Activated CD4-positive, alpha-beta T cell treated with anti-CD3 and anti-CD28 coated beads, Interleukin-2, Interleukin-4, amounts not matched to agents 100 ng/mL and 50 ng/mL, durations not matched to agents 16 hours and 8 hours (primary cell): ENCODE results near the gene GPR176.

Source experiments
- DNase-seq: peaks from one replicate; pipeline ENCODE4 v3.0.0-alpha.2; 2020; ENCODE audit warnings: low spot score

The GPR176 gene

DNA sequence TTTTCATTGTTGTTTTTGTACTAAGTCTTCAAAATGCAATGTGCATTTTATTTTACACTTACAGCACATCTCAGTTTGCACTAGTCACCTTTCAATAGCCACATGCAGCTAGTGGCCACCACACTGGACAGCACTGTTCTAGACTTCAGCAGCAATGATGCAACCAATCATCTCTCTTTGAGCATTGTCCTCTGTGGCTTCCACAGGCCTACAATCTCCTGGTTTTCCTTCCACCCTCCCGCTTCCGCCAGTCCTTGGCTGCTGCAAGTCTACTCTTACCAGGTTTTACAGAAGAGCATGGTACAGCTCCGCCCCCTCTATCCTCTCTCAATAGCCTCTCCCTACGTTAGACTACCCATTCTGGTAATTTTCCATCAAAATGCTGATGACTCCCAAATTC, 112.3 kb downstream of the GPR176 start:
- DNase-seq: no peak

DNA sequence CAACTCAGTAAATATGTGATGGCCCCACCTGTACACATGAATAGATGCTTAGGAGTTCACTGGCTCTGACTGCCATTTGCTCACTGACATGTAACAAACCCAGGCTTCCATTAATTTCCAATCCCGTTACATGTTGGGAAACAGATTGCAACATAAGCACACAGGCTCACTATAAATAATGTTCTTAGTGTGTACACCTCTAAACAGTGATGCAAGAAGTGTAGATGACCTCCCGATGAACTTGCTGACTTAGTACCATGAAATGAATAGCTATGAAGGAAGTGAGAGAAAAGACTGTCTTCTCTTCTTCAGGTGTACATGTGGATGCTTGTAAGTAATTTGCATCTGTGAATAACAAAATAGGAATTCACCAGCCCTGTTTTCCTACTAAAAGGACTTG, 116.0 kb downstream of the GPR176 start:
- no peak for DNase-seq

DNA sequence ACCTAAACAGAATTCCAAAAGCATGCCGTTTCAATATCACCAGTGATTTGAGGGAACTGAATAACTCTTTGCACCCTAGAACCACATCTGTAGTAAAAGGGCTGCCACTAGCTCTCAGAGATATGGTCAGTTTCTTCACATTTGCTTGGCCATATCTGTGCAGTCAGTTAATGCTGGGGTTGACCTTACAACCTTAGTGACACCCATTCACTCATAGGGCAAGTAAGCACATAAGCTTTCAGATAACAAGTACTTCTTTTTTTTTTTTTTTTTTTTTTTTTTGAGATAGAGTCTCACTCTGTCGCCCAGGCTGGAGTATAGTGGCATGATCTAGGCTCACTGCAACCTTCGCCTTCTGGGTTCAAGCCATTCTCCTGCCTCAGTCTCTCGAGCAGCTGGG, 117.0 kb downstream of the GPR176 start:
- DNase-seq: no peak

GRCh38 chr15:39801641-39802309, 118.3 kb downstream of the GPR176 start:
- peak; percentile 26 for DNase-seq

DNA sequence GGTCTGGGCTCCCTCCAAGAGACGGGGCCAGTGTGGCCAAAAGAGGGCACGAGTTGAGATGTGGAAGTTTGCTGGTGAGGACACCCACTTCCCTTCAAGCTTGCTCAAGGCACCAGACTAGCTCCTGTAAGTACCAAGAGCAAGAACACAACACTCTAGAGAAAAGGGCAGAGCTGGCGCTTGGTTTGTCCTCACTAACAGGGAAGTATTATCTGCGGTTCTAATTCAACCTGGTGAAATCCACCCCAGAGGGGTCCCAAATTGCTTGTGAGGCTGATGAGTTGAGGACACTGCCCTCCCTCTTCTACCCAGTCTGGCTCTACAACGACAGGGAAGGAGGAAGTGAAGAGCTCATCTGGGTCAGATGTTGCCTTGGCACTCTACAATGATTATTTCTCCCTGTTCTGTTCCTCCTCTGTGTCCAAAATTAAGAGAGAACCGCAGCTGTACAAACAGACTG, 120.5 kb downstream of the GPR176 start:
- no peak for DNase-seq

DNA sequence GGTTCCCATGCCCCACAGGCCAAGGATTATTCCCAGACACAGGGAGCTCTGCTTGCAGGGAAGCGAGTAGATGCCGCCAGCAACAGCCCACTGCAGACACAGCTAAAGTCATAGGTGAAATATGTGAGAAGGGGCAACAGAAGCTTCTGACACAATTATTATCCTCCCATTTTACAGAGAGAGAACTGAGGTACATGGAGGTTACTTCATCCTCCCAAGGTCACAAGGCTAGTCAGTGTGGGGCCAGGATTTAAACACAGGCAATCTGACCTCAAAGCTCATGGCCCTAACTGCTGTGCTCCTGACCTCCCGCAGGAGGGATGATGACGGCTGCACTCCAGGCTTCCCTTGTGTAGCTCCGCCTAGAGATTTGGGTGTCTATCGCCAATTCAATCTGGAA, 121.7 kb downstream of the GPR176 start:
- DNase-seq: no peak

DNA sequence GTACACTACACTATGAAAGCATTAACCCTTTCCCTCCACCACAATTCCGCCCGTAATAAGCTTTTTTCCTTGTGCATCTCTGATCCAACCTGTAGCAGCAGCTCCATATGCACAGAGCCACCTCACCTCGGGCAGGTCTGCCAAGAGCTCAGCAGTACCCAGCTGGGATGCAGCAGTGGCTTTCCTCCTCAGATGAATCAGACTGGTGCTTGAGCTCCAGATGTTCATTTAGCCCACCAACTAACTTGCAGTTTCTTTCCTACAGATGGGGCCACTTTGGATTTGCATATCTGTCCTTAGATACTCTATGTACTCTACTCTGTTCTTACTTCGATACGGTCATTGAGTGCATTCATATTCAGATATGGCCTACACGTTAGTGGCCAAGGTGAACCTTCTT, 122.7 kb downstream of the GPR176 start:
- no peak for DNase-seq

- DNase-seq: no peak
These were observed 123.5 kb downstream of the GPR176 start for GRCh38 chr15:39796601-39797000.

DNA sequence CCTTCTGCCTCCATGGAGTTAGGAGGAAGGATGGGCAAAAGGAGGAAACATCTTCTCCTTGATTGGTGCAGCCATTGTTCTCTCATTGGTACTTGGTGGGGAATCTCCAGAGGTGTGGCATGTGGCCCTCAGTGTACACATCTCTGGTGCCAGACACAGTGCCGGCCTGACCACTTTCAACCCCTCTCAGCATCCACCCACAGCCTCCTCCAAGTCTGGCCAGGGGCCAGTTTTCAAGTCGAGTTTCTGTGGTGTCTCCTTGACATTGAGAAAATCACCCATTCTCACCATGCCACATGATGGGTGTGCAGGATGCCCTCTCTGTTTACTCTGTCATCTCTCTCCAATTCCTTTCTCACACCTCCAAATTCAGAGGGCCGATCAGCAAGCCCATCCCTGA, 124.6 kb downstream of the GPR176 start:
- DNase-seq: no peak

DNA sequence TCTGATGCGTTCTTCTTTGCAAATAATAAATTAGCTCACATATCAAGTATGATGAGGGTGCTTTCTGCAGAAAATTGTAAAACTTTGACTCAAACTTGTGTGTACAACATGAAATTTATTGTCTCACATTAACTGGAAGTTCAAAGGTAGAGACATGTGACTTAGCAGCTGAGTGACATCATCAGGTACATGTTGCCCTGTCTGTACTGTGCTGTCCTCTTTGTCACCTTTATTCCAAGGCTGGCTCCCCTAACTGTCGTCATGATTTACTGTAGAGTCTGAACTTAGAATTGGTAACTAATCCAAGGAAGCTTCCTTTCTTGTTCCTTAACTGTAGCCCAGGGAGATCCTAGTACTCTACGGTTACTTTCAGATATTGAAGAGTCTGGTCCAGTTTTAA, 125.1 kb downstream of the GPR176 start:
- no peak for DNase-seq

- DNase-seq: no peak
These were observed 126.1 kb downstream of the GPR176 start for GRCh38 chr15:39793923-39794322.

- no peak for DNase-seq
These were observed 127.2 kb downstream of the GPR176 start for GRCh38 chr15:39792844-39793335.

DNA sequence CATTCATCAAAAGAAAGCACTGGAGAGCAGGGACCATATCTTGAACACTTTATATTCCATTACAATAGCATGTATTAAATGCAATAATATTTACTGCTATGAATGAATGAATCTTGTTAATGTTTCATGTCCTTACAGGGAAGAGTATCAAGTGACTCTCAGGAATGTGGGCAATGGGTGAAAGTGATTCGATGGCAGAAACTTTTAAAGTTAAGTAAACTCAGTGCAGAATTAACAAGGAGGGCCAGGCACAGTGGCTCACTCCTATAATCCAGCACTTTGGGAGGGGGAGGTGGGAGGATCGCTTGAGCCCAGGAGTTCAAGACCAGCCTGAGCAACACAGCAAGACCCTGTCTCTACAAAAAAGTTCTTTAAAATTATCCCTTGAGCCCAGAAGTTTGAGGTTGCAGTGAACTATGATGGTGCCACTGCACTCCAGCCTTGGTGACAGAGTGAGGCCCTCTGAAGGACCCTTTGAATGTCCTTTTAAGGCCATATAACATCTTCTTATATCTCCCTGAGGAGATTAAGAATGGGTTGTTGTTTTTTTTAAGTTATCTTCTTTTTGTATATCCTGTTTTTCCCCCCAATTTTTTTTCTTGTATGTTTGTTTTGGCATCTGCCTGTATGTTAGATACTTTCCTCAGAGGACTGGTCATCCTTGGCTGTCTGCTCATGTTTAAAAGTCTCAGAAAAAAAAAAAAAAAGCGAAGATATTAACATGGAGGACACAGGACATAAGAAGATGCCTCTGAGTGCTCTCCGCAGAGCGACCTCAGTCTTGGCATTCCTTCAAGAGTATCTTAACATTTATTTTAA, 127.8 kb downstream of the GPR176 start:
- no peak for DNase-seq

GRCh38 chr15:39789736-39790135, 130.3 kb downstream of the GPR176 start:
- DNase-seq: no peak

GRCh38 chr15:39788800-39789565, 131.1 kb downstream of the GPR176 start:
- DNase-seq: no peak

DNA sequence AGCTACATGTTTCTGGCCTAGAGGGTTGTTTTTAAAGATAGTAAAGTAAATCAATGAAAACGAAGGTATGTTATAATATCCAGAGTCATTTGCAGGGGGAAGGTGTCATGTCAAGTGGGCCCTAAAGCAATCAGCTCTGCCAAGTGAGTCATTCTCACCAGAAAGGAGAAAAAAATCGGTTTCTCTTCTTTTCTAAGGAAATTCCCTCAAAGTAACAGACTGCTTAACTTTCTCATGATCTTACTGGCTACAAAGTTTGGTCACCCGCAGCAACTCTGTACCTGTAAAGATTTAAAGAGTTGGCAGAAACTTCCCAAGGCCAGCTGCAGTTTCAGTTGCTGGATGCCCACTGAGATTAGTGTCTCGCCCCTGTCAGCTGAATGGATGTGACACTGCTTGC, 132.0 kb downstream of the GPR176 start:
- peak; percentile 55 for DNase-seq

- no peak for DNase-seq
These were observed 132.6 kb downstream of the GPR176 start for GRCh38 chr15:39787479-39787878.

DNA sequence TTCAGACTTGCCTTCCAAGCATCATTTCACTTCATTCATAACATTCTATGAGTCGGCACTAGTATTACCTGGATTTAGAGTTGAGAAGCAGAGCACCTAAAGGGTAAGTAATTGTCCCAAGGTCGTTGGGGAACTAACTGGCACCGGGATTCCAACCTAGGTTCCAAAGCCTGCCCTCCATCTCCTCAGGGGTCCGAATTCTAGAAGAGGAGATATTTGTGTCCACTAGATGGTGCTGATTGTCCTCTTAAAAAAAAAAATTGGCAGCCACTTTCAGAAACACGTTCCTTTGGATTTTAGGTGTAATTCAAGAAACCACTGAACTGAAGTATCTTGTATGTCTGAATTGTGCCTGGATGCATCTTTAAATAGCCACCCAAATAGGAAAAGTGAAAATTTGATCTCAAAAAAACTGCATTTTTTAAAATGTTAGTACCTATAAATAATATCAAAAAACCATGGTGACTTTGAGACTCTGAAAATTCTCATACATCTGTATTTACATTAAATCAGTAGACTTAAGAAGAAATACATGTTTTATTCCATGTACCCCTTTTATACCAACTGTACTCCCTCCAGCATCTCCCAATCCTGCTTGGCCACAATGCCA, 133.5 kb downstream of the GPR176 start:
- peak; percentile 44 for DNase-seq

DNA sequence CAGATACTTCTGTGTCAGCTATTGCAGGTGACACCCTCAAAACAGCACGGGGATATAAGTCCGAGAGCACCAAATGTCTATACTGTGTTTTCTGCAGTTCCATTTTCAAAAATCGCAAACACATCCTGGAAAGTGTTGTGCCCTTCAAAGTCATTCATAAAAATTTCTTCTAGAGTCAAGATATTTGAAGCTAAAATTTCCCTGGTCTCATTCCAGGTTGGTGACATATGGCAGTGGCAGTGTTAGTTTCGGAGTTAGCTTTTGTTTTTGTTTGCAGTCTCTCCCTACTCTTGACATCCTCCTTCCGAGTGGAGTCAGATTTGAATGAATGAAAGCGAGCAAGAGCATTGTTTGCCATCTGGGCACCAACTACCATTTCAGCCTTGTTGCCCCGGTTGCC, 134.2 kb downstream of the GPR176 start:
- DNase-seq: no peak

GRCh38 chr15:39785139-39785538, 134.9 kb downstream of the GPR176 start:
- no peak for DNase-seq

- no peak for DNase-seq
These were observed 135.4 kb downstream of the GPR176 start for GRCh38 chr15:39784638-39785037.

DNA sequence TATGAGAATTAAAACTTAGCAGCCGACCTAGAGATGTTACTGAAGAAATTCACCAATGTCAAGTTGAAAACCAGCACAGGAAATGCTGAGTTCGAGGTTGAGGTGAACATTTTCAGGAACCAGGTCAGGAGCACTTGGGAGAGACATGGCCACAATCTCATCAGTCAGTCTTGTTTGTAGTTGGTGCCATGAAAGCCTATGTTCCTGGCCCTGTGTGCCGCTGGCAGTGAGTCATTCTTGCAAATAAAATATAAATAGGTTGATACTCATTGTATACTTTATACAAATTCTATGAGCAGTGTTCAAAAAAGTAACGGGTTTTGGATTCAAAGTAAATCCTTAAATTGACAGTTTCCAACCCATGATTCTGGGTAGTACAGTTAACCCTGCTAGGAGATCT, 135.9 kb downstream of the GPR176 start:
- no peak for DNase-seq
